ENCODE data around the gene RBP7. TPM values are rescaled to one million over a fixed set of nuclear protein-coding genes. Genes with fewer than 3 reads are reported as not detected.

The RBP7 gene
- total and polyA plus RNA-seq, 2 of the 4 experiments (the other 2 are of a cell fraction) = 0.17 TPM; not detected in 1

GRCh38 chr1:10031461-10031860 is 34.4 kb downstream of the RBP7 start:
- no peak for ATAC-seq (ENCODE audit: low read depth)
- no CpG with 5 or more reads among the region's 3 CpGs for WGBS, 2 experiments (ENCODE audit: extremely low coverage in 2 of 2, insufficient read length in 1 of 2)
- no peak overlapping the region for H3K23ac ChIP-seq (ENCODE audit: low read depth, low read length)

More at GRCh38 chr1:10031461-10031860, 34.4 kb downstream of the RBP7 start:
- Histone ChIP-seq H3K9me1 (ENCODE audit: insufficient read depth, low read length) (no peaks in the 10 kb centered on the region), H3K4me1 (ENCODE audit: control insufficient read depth, insufficient read depth, low read length) (peaks cover 6% of the 10 kb centered on the region; the same call in 1 of the 2 replicates), H3K27me3 (ENCODE audit: control insufficient read depth, insufficient read depth, low read length) (no peaks in the 10 kb centered on the region), H2AFZ (replicated peaks; ENCODE audit: low read length, poor library complexity) (no peak overlapping the region), H3K4me3 (ENCODE audit: insufficient read depth, low read depth, low read length) (no peak overlapping the region), H3K4me2 (ENCODE audit: low read depth, low read length) (no peak overlapping the region), H2BK20ac (ENCODE audit: low read depth, low read length) (no peak overlapping the region), H4K91ac (ENCODE audit: insufficient read depth, low read depth, low read length) (no peak overlapping the region), H3K27ac (ENCODE audit: insufficient read depth, low read length) (no peak overlapping the region), H2BK5ac (ENCODE audit: low read depth, low read length, poor library complexity, severe bottlenecking) (no peak overlapping the region), H2BK15ac (ENCODE audit: low read depth, low read length) (no peak overlapping the region), H4K5ac (ENCODE audit: low read depth, low read length) (no peak overlapping the region), H3K18ac (ENCODE audit: low read depth, low read length) (no peak overlapping the region), H2AK5ac (ENCODE audit: low read depth, low read length) (no peak overlapping the region), H3K36me3 (ENCODE audit: control insufficient read depth, insufficient read depth, low read length) (no peaks in the 10 kb centered on the region), H3K14ac (replicated peaks; ENCODE audit: low read depth, low read length) (no peak overlapping the region), H3K79me1 (ENCODE audit: low read depth in 1 of 2, low read length in 2 of 2) (peaks cover 0 to 16% of the 10 kb centered on the region in 2 experiments; a peak in 2 of 4 replicates), H2AK9ac (replicated peaks; ENCODE audit: low read depth, low read length, poor library complexity) (no peak overlapping the region), H3K4ac (ENCODE audit: low read depth, low read length) (no peak overlapping the region), H3K9ac (ENCODE audit: low read depth, low read length) (no peak overlapping the region), H4K8ac (ENCODE audit: low read depth in 2 of 2, low read length in 2 of 2) (no peak overlapping the region), H2BK120ac (ENCODE audit: low read depth, low read length) (0 out of 2 replicates have a peak overlapping the region, but pooled peaks have one; percentile 32), H4K20me1 (ENCODE audit: insufficient read depth, low read length) (peaks cover 5% of the 10 kb centered on the region; the same call in 1 of the 2 replicates), H3K9me3 (ENCODE audit: control insufficient read depth, insufficient read depth, low read length) (no peaks in the 10 kb centered on the region), H3K56ac (ENCODE audit: extremely low read depth, insufficient read depth, low read length) (no peak overlapping the region)
- POLR2A ChIA-PET (ENCODE audit: unreplicated experiment) = no interaction called here
- dilution Hi-C loops (cut with HindIII; ENCODE audit: low sequenced_read_pairs, unreplicated experiment) (no loop called here), intact Hi-C loops (cut with micrococcal nuclease) (loop anchor here (5.0 to 10.0 kb wide), 3 partner anchors 44 to 393 kb away; partner anchors contain the start of gene KIF1B), in situ Hi-C loops (cut with MboI; ENCODE audit: low sequenced_read_pairs) (no loop called here)
- BruUV-seq (replicated peaks) = no TSS peak
- CTCF ChIA-PET = no interaction called here
- DNase-seq = peak; percentile 75
- TF ChIP-seq RCOR1 (IDR thresholded peaks at IDR 0.05; ENCODE audit: insufficient replicate concordance, low read length) (no peak), CHD1 (IDR thresholded peaks at IDR 0.05; ENCODE audit: low read depth, low read length) (no peak), MXI1 (IDR thresholded peaks at IDR 0.05; ENCODE audit: borderline replicate concordance, low read depth, low read length) (no peak), USF2 (IDR thresholded peaks at IDR 0.05; ENCODE audit: low read depth, low read length) (no peak), CEBPB (IDR thresholded peaks at IDR 0.05; ENCODE audit: low read depth, low read length) (no peak), RAD21 (IDR thresholded peaks at IDR 0.05; ENCODE audit: low read length) (no peak), RFX5 (IDR thresholded peaks at IDR 0.05; ENCODE audit: low read depth, low read length) (no peak), MAZ (IDR thresholded peaks at IDR 0.05; ENCODE audit: borderline replicate concordance, low read depth, low read length) (no peak), BHLHE40 (IDR thresholded peaks at IDR 0.05; ENCODE audit: low read depth, low read length) (no peak), FOS (IDR thresholded peaks at IDR 0.05; ENCODE audit: low read depth, low read length) (no peak), SMC3 (IDR thresholded peaks at IDR 0.05; ENCODE audit: low read depth, low read length) (no peak), MAFK (IDR thresholded peaks at IDR 0.05; ENCODE audit: low read depth, low read length) (no peak), POLR2A (IDR thresholded peaks at IDR 0.05; ENCODE audit: low read depth, low read length) (no peak), ELK1 (IDR thresholded peaks at IDR 0.05; ENCODE audit: borderline replicate concordance, low read depth, low read length) (no peak), CTCF (conservative IDR thresholded peaks at IDR 0.05; ENCODE audit: low read depth, low read length) (no peak), NFE2L2 (IDR thresholded peaks at IDR 0.05; ENCODE audit: low read depth, low read length) (no peak)
